ENCODE data around the gene SLC37A4.
"Not testable (repeated sequence)": the region's sequence is repeated elsewhere in the genome, so short reads cannot be mapped to it uniquely, and the experiment has no call there.

Gene SLC37A4

GRCh38 chr11:119041821-119042514 is 11.3 kb upstream of the SLC37A4 start:
- DNase-seq, result no peak

GRCh38 chr11:119039471-119039870 is 8.8 kb upstream of the SLC37A4 start:
- DNase-seq, result not testable (repeated sequence)

- no peak for DNase-seq
These were observed 8.2 kb upstream of the SLC37A4 start for GRCh38 chr11:119038884-119039283.

DNA sequence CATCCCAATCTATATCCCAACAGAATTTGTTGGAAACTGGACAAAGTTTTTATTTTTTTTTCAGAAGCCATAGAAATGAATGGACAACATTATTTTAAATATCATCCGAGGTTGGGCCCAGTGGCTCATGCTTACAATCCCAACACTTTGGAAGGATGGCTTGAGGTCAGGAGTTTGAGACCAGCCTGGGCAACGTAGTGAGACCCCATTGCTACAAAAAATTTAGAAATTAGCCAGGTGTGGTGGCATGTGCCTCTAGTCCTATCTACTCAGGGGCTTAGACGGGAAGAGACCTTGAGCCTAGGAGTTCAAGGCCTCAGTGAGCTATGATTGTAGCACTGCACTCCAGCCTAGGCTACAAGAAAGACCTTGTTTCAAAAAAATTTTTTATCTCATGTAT is 4.1 kb upstream of the SLC37A4 start:
- no peak for DNase-seq

GRCh38 chr11:119033421-119033820 is 2.7 kb upstream of the SLC37A4 start:
- DNase-seq, result not testable (repeated sequence)

DNA sequence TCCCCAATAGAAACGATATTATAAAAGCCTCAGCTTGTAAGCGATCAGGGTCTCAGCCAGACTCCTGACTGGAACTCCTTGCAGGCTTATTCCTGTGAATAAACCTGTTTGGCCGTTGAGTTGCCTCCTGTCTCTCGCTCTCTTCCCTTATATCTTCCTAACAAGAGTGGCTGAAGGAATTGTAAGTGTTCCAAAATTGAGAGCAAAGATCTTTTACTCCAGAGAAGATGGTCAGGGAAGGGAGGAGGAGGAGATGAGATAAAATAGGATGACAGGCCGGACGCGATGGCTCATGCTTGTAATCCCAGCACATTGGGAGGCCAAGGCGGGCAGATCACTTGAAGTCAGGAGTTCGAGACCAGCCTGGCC is 1.2 kb upstream of the SLC37A4 start:
- no peak for DNase-seq

- DNase-seq, result no peak
These were observed 698 bp downstream of the SLC37A4 start for GRCh38 chr11:119030029-119030328.

DNA sequence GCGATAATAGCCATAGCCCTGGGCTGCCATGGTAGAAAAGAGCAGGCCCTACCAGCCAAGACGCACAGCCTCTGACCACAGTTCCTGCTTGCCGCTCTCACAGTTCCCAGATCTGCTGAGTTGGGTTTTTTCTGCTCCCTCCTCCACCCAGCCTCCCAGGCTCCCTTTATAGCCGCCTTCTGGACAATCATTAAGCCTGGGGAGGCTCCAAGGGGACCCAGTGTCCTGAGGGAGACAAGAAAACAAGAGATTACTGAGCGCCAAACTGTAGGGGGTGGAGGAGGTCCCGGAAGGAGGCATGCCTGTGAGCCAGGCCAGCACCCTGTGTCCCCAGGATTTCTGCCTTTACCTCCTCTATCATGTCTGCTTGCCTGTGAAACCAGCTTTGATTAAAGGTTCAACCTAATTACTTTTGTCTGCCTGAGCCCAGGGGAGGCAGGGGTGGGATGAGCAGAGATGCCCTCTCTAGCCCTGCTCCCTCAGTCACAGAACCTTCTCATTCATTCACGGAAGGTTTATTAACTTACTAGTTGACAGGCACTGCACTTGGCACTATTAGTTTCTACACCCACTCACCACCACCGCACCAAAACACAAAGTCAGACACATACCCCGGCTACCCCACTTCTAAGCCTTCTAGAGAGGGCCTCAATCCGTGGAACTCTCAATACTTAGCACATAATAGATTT is 1.2 kb downstream of the SLC37A4 start:
- DNase-seq, result no peak

DNA sequence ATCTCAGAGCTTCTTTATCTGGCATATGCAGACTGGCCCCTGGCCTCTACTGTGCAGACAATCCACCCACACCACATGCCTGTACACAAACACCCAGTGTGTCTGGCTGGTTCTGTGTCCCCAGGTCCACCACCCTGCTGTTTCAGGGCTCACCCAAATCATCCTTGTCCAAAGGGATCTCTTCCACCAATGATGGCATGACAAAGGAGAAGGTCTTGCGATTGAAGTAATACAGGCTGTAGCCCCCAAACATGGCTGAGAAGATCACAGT is 1.7 kb downstream of the SLC37A4 start:
- no peak for DNase-seq

DNA sequence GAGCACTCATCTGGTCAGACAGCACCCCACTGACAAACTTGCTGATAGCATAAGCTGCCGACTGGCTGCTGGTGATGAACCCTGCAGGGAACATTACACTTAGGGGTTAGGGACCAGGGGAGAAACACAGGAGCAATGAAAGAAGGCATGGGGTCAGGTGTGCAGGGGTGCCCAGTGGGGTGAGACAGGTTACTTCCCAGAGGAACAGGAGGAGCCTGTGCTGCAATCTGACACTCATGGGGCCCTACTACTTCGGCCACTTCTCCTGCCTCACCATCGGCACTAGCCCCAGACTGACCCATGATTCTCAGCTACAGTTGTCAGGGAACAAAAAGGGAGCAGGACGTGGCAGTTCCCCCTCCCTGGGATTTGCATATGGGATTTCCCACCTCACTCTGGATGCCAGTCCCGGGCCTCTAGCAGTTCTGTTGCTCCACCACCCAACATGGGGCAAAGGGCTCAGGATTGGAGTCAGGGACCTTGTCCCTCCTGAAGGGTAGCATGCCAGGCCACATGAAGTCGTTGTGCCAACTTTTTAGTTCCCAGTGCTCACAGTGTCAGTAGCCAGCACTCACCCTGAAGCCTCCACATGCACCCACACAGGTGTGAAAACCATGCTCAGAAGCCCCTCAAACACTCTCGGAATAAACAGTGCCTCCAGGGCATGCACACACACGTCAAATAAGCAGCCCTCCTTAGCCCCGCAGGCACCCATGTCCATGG is 2.2 kb downstream of the SLC37A4 start:
- no peak for DNase-seq

DNA sequence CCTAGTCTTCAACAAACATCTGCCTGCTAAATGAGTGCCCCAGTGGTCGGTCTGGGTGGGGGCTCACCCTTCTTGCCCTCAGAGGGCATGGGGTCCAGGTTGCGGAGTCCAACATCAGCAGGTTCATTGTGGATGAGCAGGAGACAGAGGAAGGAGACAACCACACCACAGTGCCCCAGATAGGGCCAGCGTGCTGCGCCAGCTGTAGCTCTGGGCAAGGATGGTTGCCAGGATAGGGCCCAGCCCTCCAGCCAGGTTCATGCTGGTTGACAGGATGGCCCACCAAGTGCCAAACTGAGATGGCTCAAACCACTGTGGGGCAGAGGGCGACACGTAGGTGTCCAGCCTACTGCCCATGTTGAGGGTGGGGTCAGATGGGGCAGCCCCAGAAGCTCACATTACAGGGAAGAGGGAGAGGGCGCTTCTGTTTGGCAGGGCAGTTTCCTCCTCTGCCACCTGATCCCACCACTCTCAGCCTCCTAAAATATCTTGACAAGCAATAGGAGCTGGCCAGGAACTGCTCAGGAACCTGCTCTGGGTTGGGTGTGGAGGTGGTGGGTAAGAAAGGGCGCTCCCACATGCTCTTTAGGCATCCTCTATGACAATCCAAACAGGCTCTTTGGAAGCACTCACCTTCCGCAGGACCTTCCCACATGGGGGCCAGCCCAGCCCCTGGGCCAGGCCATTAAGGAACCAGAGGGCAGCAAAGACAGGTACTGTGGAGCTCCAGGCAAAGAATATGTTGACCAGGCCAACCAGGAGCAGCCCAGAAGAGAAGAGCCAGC is 2.9 kb downstream of the SLC37A4 start:
- DNase-seq, result no peak

GRCh38 chr11:119026970-119027369 is 3.7 kb downstream of the SLC37A4 start:
- no peak for DNase-seq

DNA sequence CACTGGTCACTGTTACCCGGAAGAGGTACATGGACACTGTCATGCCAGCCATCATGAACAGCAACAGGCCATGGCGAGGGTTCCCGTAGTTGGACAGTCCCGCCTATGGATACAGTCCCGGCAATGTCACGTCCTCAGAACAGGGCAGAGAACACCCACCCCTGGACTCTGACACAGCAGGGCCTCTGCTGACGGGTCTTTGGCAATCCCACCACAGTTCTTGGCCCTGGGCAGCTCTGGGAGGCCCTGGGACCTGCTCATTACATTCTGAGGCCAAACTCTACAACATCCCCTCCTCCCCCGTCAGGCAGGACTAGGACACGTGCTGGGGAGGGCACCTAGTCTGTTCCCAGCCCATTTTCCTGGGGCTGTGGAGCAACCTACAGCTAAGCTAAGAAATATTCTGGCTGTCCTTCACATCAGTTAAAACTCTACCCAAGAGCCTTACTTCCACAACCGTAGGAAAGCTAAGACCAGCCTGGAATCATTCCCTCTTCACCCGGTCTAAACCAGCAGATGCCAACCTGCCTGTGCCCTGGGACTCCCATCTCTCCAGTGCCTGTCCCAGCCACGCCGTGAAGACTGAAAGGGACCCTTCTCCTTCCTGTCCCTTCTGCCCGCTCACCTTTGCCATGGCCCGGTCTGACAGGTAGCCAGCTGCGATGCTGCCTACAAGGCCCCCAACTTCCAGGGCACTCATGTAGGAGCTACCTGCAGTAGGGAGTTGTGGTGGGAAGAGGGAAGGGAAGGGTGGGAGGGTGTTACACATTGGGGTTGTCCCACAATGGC is 4.5 kb downstream of the SLC37A4 start:
- no peak for DNase-seq

DNA sequence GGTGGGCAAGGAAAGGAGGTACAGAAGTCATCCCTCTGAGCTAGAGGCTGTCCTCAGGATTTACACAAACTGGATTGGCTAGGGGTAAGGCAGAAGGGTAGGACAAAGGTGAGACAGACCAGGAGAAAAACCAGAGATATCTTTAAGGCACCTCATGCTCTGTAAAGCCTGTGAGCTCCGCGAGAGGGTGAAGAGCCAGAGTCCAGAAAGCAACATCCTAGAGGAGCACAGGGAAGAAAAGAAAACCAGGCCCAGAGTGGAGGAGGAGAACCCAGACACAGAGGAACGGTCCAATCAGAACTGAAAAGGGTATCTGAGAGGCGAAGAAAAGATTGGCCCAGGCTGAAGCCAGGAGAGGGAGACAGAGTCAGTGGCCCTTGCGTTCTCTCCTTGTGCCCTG is 5.1 kb downstream of the SLC37A4 start:
- DNase-seq, result no peak

- no peak for DNase-seq
These were observed 5.6 kb downstream of the SLC37A4 start for GRCh38 chr11:119025099-119025473.

- DNase-seq, result no peak
These were observed 6.1 kb downstream of the SLC37A4 start for GRCh38 chr11:119024430-119025098.

GRCh38 chr11:119023741-119024140 is 6.9 kb downstream of the SLC37A4 start:
- no peak for DNase-seq

DNA sequence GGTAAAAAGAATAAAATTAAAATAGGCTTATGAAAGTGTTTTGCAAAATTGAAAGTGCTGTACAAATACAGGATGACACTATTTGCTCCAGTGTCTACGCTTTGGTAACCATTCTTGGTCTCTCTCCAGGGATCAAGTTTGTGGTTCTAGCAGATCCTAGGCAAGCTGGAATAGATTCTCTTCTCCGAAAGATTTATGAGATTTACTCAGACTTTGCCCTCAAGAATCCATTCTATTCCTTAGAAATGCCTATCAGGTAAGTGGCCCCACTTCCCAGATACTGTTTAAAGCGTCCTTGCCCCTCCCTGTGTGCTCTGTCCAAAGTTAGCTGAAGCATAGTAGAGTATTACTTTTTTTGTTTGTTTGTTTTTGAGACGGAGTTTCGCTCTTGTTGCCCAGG is 9.0 kb downstream of the SLC37A4 start:
- no peak for DNase-seq

DNA sequence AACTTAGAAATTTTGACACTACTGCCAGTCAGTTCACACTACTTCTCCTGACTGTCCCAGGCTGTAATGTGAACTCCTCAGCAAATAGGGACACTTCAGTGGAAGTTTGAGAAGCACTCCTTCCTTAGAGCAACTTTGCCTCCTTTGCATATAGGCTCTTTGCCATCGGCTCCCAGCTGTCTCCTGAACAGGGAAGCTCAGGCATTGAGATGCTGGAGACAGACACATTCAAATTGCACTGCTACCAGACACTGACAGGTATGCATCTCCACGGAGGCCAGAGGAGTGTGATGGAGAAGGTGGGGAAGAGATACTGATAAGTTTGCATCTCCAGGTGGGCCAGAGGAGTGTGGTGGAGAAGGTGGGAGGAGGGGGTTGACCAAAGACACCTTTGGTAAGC is 10.7 kb downstream of the SLC37A4 start:
- DNase-seq, result no peak

DNA sequence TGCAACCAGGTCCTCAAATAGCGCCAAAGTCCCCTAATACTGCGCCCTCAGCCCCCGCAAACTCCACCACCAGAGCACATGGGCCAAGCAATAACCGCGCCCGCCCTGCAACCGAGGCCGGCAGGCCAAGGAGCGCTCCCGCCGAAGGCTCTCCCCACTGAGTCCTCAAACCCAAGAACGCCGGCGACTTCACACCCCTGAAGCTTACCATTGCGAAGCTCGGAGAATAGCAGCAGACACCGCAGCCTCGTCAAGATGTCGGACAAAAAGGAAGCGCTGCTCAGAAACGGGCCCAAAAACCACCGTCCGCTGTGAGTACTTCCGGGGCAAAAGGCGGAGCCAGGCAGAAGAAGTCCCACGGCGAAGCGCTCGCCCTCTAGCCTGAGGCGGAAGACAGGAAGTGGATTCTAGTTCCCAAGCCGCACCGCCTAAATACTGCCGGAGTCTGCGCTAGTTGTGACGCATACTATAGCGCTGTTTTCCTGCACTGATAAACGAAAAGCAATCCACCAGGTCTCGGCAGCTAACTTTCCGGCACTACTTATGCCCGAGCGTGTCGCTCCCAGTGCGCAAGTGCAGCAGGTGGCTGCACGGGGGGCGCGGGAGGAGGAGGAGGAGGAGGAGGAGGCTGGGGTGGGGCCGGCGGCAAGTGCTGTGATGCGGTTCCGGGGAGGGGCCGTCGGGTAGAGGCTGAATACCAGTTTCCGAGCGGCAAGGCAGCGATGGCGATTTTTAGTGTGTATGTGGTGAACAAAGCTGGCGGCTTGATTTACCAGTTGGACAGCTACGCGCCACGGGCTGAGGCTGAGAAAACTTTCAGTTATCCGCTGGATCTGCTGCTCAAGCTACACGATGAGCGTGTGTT is 12.4 kb downstream of the SLC37A4 start, which contains the start of the genes RPS25 and TRAPPC4:
Gene RPS25, minus strand, starts transcription at position 270 of the 865 bp plus-strand sequence. Its CDS starts 59 bp downstream, at position 211.
Gene TRAPPC4, plus strand, starts transcription at position 693 of the 865 bp plus-strand sequence. Its CDS starts 30 bp downstream, at position 723.
- peak; percentile 96 for DNase-seq

- not testable (repeated sequence) for DNase-seq
These were observed 13.3 kb downstream of the SLC37A4 start for GRCh38 chr11:119017377-119017776.

All from CD4-positive, alpha-beta T cell treated with Interleukin-17A for 1 hour (primary cell).